ENCODE results near the gene SLC20A1. TPM values are rescaled to one million over a fixed set of nuclear protein-coding genes. Genes with fewer than 3 reads are reported as not detected.

SLC20A1 gene
- total RNA-seq, 1 donor from 2014 or later: 182 TPM

DNA sequence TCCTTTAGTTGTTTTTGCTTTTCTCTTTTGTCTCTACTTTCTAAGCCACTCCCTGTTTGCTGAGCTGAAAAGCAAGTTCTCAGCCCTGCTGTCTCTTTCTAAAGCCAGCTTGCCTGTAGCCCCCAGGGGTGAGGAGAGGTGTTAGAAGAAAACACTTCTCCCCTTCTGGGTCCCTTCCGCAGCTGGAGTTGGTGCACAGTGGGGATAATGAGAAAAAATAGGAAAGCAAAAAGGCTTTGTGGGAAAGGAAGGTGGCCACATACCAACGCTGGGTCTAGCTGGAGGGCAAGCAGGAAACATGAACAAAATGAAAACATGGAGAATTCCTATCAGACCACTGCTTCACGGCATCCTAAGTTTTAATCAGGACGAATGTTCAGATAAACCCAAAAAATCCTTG lies 15.5 kb upstream of the SLC20A1 start:
- Mint-ChIP-seq H3K27me3 (no peaks in the 10 kb centered on the region), H3K9me3 (no peaks in the 10 kb centered on the region), H3K27ac (peak overlapping the region; percentile 95), H3K4me3 (peak overlapping the region; percentile 89), H3K36me3 (ENCODE audit: low read depth) (peaks cover 1% of the 10 kb centered on the region), H3K4me1 (peaks cover 87% of the 10 kb centered on the region)
- peak; percentile 68 for DNase-seq
- intact Hi-C loops (cut with micrococcal nuclease): loop anchor here (2.0 kb wide), 1 partner anchor 77 kb away; no protein-coding TSS in a partner anchor

DNA sequence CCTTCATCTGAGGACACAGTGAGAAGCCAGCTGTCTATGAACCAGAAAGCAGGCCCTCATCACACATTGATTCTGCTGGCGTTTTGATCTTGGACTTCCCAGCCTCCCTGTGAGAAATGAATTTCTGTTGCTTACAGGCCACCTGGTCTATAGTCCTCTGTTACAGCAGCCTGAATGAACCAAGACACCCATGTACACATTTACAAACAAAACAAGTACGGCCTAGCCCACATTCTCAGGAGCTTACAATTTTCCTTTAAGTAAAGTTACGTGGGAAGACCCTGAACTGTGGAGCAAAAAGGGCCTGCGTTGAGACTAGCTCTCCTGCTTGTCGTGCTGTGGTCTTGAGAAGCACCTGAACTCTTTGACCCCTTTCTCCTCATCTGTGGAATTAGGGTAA lies 12.0 kb upstream of the SLC20A1 start:
- Mint-ChIP-seq H3K27ac (no peak overlapping the region), H3K4me1 (peaks cover 76% of the 10 kb centered on the region), H3K36me3 (ENCODE audit: low read depth) (peaks cover 3% of the 10 kb centered on the region), H3K9me3 (no peaks in the 10 kb centered on the region), H3K4me3 (peak overlapping the region; percentile 29), H3K27me3 (no peaks in the 10 kb centered on the region)
- DNase-seq: no peak
- intact Hi-C loops (cut with micrococcal nuclease): no loop called here

DNA sequence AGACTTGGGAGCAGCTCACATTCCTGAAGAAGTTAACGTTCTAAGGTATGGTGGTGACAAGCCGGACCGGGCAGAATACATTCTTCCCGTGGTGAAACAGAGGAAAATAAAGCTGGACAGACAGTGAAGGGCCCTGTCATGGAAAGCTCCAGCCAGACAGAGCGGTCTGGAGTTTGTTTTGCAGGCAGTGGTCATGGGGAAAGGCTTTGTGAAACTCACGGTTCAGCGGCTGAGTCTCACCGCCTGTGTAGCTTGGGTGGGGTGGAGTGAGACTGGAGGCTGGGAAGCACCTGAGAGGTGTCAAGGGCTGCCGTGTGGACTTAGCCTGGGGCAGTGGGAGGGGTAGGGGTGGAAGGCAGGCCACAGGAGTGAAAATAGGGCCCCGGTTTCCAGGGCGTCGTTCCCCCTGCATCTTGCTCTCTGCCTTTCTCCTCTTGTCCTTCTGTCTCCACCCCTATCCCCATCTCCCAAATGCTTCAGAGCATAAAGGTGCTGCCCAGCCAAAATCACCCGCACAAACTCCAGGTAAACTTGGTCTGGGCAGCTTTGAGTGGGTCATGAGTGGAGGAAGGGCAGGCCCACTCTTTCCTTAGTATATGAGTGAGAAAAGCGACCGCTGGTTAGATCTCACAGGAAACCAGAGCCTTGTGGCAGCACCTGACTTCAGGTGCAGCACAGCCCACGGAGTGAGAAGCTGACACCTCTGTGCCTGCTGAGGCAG lies 11.4 kb upstream of the SLC20A1 start:
- Mint-ChIP-seq H3K4me1 (peaks cover 70% of the 10 kb centered on the region), H3K4me3 (no peak overlapping the region), H3K27ac (no peak overlapping the region), H3K36me3 (ENCODE audit: low read depth) (peaks cover 3% of the 10 kb centered on the region), H3K9me3 (no peaks in the 10 kb centered on the region), H3K27me3 (no peaks in the 10 kb centered on the region)
- intact Hi-C loops (cut with micrococcal nuclease): no loop called here
- no peak for DNase-seq

DNA sequence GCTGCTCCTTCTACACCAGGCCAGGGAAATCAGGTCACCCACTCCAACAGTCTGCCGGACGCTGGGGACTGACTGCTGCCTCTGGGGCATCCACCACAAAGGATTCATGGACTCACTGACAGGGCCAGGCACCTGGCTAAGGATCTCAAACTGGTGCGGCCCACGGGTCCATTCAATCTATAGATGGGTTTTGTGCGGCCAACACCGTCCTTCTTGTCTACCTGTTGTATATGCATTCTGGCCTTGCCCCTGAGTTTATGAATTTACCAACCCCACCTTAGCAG lies 10.9 kb upstream of the SLC20A1 start:
- Mint-ChIP-seq H3K4me3 (no peak overlapping the region), H3K36me3 (ENCODE audit: low read depth) (peaks cover 3% of the 10 kb centered on the region), H3K27me3 (no peaks in the 10 kb centered on the region), H3K27ac (no peak overlapping the region), H3K9me3 (no peaks in the 10 kb centered on the region), H3K4me1 (peaks cover 66% of the 10 kb centered on the region)
- DNase-seq: no peak
- intact Hi-C loops (cut with micrococcal nuclease): no loop called here

DNA sequence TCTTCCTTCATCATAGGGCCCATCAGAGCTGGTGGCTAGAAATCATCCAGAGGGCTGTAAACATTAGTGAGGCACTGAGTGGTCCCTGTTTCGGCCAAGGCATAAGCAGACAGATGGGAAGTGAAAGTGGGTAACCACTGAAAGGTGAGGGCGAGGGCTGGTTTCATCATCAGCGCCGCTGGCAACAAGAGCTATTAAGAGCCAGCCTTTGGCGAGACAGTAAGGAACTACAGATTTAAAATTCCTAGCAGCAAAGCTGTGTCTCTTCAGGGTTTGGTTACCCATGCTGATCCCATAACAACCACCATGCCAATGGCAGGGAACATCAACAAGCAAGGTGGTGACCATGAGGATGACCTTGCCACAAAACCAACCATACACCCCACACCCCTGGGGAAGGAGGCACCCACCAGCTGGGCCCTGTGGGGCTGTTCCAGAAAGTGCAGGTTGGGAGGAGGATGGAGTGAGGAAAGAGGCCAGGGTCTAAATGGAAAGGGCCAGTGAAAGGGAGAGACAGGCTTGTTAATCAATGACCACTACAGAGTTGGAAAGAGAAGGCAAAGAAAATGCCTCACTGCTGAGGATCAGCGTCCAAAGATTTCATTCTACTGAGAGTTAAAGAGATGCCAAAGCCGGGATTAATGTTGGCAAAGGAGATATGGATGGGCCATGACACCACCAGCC lies 9.0 kb upstream of the SLC20A1 start:
- DNase-seq: no peak
- H3K4me3 Mint-ChIP-seq: no peak overlapping the region
- H3K9me3 Mint-ChIP-seq: no peaks in the 10 kb centered on the region
- H3K27ac Mint-ChIP-seq: no peak overlapping the region
- H3K36me3 Mint-ChIP-seq (ENCODE audit: low read depth): peaks cover 9% of the 10 kb centered on the region
- H3K4me1 Mint-ChIP-seq: peaks cover 65% of the 10 kb centered on the region
- H3K27me3 Mint-ChIP-seq: no peaks in the 10 kb centered on the region
- intact Hi-C loops (cut with micrococcal nuclease): no loop called here

DNA sequence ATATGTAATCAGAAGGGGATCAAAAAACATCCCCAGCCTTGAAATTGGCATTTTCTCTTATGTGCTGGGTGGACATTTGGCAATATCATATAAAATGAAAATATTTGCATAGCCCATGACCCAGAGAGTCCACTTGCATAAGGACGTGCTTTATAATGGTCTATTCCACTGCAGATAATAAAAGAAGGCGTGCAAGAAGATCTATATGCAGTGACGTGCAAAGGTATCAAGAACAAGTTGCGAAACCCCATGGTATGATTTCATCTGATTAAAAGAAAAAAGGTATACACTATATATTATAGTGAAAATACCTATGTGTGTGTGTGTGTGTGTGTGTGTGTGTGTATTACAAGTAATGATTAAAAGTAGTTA lies 8.5 kb upstream of the SLC20A1 start:
- no peaks in the 10 kb centered on the region for H3K9me3 Mint-ChIP-seq
- no peak overlapping the region for H3K4me3 Mint-ChIP-seq
- intact Hi-C loops (cut with micrococcal nuclease): no loop called here
- H3K27ac Mint-ChIP-seq: no peak overlapping the region
- no peak for DNase-seq
- peaks cover 9% of the 10 kb centered on the region for H3K36me3 Mint-ChIP-seq (ENCODE audit: low read depth)
- H3K27me3 Mint-ChIP-seq: no peaks in the 10 kb centered on the region
- H3K4me1 Mint-ChIP-seq: peaks cover 60% of the 10 kb centered on the region

DNA sequence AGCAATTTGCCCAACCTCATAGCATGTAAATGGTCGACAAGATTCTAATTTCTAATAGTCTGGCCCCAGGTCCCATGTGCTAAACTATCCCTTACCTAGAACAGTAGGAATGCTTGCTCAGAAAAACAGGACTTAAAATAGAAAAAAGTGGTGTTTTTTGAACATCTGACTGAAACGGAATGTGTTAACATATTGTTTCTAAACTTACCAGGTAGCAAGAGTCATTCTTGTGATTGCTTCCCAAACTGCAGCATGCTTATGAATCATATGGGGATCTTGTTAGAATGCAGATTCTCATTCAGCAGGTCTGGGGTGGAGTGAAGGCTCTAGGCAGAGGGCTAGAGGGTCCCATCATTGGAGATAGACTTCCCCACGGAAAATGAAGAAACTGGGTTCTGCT lies 5.8 kb upstream of the SLC20A1 start:
- Mint-ChIP-seq H3K27ac (no peak overlapping the region), H3K27me3 (no peaks in the 10 kb centered on the region), H3K9me3 (no peaks in the 10 kb centered on the region), H3K4me3 (peak overlapping the region; percentile 18), H3K4me1 (peaks cover 62% of the 10 kb centered on the region), H3K36me3 (ENCODE audit: low read depth) (peaks cover 15% of the 10 kb centered on the region)
- DNase-seq: no peak
- intact Hi-C loops (cut with micrococcal nuclease): no loop called here

DNA sequence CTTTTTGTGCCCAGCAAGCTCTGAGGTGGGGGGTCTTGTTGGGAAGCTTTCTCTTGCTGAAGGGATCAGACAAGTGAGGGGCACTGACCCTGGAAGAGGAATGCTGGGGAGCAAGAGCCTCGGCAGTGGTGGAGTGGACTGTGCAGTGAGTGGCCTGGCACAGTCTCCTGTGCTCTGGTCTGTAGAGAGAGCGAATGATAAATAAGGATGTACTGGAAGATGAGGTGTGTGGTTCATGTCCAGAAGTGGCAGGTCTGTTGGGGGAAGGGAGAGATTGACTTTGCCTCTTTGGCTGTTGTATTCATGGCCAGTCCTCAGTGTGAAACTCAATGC lies 5.3 kb upstream of the SLC20A1 start:
- H3K27ac Mint-ChIP-seq: peak overlapping the region; percentile 59
- DNase-seq: no peak
- H3K4me1 Mint-ChIP-seq: peaks cover 58% of the 10 kb centered on the region
- H3K27me3 Mint-ChIP-seq: no peaks in the 10 kb centered on the region
- H3K9me3 Mint-ChIP-seq: no peaks in the 10 kb centered on the region
- H3K4me3 Mint-ChIP-seq: peak overlapping the region; percentile 18
- intact Hi-C loops (cut with micrococcal nuclease): no loop called here
- H3K36me3 Mint-ChIP-seq (ENCODE audit: low read depth): peaks cover 15% of the 10 kb centered on the region

DNA sequence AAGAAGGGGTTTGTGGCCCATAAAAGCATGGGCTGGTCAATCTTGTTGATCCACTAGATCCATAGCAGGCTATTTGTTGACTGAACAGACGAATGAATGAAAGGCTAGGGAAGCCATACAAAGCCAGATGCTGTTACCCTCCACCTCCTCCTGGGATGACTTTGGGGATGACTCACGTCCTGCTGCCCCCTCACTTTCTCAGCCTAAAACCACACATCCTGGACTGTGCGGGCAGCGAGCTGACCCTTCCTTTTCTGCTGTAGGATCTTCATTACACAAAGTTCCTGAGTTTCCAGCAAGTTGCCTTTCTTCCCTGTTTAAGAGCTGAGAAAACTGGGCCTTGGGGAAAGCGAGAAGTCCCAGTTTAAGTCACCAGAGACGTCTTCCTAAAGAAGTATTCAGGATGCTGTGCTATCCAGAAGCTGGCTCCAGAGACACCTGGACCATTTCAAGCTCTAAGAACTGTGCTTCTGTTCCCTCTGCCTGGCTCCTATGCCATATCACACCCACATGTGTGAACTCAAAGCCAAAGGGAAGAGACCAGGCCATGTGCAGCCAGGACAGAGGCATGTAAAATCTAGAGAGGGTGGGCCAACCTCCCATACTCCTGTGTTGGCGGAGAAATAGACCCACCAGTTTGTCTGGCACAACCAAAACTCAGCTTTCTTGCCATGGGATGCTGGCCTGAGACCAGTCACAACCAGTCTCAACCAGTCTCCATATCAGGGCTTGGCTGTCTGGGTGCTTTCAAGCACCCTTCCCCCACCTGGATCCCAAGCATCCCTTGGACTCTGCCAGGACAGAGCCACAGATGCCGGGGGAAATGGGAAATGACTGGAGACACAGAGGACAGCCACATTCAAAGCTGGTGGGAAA lies 4.7 kb upstream of the SLC20A1 start:
- H3K4me1 Mint-ChIP-seq: peaks cover 52% of the 10 kb centered on the region
- intact Hi-C loops (cut with micrococcal nuclease): loop anchor here (1.0 kb wide), 1 partner anchor 10 kb away; no protein-coding TSS in a partner anchor
- H3K27ac Mint-ChIP-seq: peak overlapping the region; percentile 59
- H3K9me3 Mint-ChIP-seq: no peaks in the 10 kb centered on the region
- no peak for DNase-seq
- H3K36me3 Mint-ChIP-seq (ENCODE audit: low read depth): peaks cover 15% of the 10 kb centered on the region
- H3K4me3 Mint-ChIP-seq: peak overlapping the region; percentile 18
- no peaks in the 10 kb centered on the region for H3K27me3 Mint-ChIP-seq

DNA sequence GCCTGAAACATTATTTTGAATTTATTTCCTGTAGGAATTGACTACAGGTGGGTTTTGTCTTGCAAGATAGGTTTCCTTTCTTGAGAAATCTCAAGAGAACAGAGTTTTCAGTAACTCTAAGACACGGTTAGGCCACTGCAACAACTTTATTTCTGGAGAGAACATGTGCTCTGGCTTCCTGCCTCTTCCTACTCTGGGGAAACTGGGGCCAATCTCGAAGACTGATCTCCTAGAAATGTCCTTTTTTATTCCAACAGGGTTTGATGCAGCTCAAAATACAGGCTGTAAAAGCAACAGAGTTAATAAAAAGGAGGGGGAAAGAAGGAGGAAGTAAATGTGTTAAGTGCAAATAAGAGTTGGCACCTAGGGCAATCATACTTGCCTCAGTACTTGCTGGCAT lies 4.0 kb upstream of the SLC20A1 start:
- no peak overlapping the region for H3K4me3 Mint-ChIP-seq
- H3K27ac Mint-ChIP-seq: no peak overlapping the region
- peaks cover 46% of the 10 kb centered on the region for H3K4me1 Mint-ChIP-seq

DNA sequence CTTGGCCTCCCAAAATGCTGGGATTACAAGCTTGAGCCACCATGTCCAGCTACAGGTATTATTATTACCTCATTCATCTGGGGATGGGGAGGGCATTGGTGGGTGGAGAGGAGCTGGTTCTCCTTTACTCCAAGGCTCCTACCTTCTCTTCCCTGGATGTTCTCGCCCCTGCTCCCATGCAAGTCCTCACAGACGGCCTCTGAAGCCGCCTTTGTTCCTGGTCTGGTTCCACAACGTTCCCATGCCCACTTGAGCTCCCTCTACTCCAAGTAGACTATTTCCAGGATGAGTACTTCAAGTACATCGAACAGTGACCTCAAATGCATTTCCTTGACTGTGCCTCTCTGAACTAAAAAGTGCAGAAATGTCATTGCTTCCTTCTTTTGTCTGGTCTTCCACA lies 3.2 kb upstream of the SLC20A1 start:
- H3K4me3 Mint-ChIP-seq: no peak overlapping the region
- H3K9me3 Mint-ChIP-seq: no peaks in the 10 kb centered on the region
- H3K27me3 Mint-ChIP-seq: no peaks in the 10 kb centered on the region
- H3K27ac Mint-ChIP-seq: no peak overlapping the region
- no peak for DNase-seq
- H3K36me3 Mint-ChIP-seq (ENCODE audit: low read depth): peaks cover 23% of the 10 kb centered on the region
- intact Hi-C loops (cut with micrococcal nuclease): no loop called here
- peaks cover 49% of the 10 kb centered on the region for H3K4me1 Mint-ChIP-seq

More for the DNA sequence above, 4.0 kb upstream of the SLC20A1 start:
- Mint-ChIP-seq H3K27me3 (no peaks in the 10 kb centered on the region), H3K36me3 (ENCODE audit: low read depth) (peaks cover 16% of the 10 kb centered on the region), H3K9me3 (no peaks in the 10 kb centered on the region)
- intact Hi-C loops (cut with micrococcal nuclease): loop anchor here (1.0 kb wide), 1 partner anchor 10 kb away; no protein-coding TSS in a partner anchor
- DNase-seq: no peak

DNA sequence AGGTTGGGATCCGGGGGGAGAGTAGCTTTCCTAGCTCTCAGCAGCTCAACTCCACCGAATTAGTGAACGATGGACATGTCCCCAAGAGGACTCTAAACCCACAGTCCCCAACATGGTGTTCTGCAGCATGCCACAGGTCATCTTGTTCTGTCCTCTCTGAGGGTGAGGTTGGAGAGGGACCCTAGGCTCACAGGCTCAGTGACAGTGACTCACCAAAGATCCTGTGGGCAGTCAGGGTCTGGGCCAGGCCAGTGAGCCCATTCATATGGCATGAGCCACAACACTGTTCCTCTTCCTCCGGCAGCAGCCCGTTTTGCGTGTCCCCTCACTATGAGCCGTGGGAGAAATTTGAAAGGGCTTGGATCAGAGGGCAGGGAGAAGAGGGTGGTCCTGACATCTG lies 2.8 kb upstream of the SLC20A1 start:
- intact Hi-C loops (cut with micrococcal nuclease): no loop called here
- H3K4me1 Mint-ChIP-seq: peaks cover 53% of the 10 kb centered on the region
- no peak overlapping the region for H3K4me3 Mint-ChIP-seq
- no peak for DNase-seq
- H3K27me3 Mint-ChIP-seq: no peaks in the 10 kb centered on the region
- H3K36me3 Mint-ChIP-seq (ENCODE audit: low read depth): peaks cover 27% of the 10 kb centered on the region
- H3K27ac Mint-ChIP-seq: no peak overlapping the region
- H3K9me3 Mint-ChIP-seq: no peaks in the 10 kb centered on the region

DNA sequence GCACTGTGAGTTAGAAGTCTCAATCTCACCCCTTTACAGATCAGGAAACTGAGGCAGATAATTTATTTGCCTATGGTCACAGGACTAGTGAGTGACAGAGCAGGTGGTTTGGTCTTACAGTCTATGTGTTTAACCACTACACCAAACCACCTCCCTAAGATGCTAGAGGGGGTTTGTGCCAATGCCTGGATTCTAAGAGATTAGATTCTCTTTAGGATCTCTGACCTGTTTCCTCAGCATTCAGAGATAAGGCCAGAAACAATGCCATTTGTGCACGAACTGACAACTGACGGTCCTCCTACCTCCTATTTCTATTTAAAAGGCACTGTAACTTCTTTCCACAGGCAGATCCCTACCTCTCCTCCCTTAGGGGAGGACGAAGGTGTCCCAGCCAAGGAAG lies 2.3 kb upstream of the SLC20A1 start:
- intact Hi-C loops (cut with micrococcal nuclease): no loop called here
- Mint-ChIP-seq H3K4me3 (peak overlapping the region; percentile 22), H3K36me3 (ENCODE audit: low read depth) (peaks cover 33% of the 10 kb centered on the region), H3K9me3 (no peaks in the 10 kb centered on the region), H3K27ac (no peak overlapping the region), H3K27me3 (no peaks in the 10 kb centered on the region), H3K4me1 (peaks cover 58% of the 10 kb centered on the region)
- DNase-seq: no peak

Measured in activated CD4-positive, alpha-beta T cell treated with anti-CD3 and anti-CD28 coated beads, Interleukin-2, amount 10 ng/mL, durations not matched to agents 24 days and 14 days (primary cell).